ENCODE data around the gene CCDC7.
"Not testable (repeated sequence)": the region's sequence is repeated elsewhere in the genome, so short reads cannot be mapped to it uniquely, and the experiment has no call there.

CCDC7 gene

DNA sequence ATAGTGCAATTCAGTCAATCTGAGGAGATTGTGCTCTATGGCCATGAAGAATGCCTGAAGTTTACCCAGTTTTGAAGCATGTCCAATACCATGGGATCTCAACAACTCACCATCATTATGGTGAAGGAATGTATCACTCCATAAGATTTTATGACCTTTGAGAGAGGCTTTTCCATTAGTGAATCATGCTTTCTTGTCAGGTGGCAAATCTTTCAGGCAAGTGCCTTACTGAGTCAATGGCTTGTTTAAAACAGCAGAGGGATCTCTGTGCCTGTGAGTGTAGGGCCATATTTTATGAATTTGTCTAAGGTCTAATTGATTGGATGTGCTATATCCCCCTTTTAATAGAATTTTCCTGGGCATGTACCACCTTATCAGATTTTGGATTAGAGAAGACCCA is 131.5 kb downstream of the CCDC7 start:
- DNase-seq, result no peak

DNA sequence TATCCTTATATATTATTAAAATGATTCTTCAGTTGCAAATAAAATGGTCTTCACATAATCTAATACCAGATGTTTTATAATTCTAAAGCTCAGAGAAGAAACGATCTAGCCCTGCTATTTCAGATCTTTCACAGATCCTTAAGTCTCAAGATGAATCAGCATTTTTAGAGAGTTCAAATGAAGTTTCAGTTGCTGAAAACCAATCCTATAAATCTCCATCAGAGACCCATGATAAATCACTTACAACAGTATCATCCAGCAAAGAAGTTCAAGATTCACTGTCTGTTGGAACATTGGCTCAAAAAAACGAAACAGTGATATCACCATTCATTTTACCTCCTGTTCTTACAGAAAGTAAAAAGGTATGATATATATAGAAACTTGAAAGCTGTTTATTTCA is 137.0 kb downstream of the CCDC7 start:
- DNase-seq, result no peak

- DNase-seq, result not testable (repeated sequence)
These were observed 152.1 kb downstream of the CCDC7 start for GRCh38 chr10:32598022-32598421.

GRCh38 chr10:32600317-32600716 is 154.4 kb downstream of the CCDC7 start:
- no peak for DNase-seq

GRCh38 chr10:32601562-32601961 is 155.6 kb downstream of the CCDC7 start:
- DNase-seq, result not testable (repeated sequence)

- no peak for DNase-seq
These were observed 159.8 kb downstream of the CCDC7 start for GRCh38 chr10:32605787-32606186.

GRCh38 chr10:32610543-32610942 is 164.6 kb downstream of the CCDC7 start:
- not testable (repeated sequence) for DNase-seq

DNA sequence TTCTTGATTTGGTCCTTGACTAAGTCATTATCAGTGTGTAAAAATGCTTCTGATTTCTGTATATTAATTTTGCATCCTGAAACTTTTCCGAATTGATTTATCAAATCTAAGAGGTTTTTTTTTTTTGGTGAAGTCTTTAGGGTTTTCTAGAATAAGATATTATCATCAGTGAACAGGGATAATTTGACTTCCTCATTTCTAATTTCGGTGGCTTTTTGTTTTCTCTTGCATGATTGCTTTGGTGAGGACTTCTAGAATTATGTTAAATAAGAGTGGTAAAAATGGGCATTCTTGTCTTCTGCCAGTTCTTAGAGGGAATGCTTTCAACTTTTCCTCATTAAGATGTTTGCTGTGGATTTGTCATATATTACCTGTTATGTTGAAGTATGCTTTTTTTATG is 170.5 kb downstream of the CCDC7 start:
- DNase-seq, result no peak

DNA sequence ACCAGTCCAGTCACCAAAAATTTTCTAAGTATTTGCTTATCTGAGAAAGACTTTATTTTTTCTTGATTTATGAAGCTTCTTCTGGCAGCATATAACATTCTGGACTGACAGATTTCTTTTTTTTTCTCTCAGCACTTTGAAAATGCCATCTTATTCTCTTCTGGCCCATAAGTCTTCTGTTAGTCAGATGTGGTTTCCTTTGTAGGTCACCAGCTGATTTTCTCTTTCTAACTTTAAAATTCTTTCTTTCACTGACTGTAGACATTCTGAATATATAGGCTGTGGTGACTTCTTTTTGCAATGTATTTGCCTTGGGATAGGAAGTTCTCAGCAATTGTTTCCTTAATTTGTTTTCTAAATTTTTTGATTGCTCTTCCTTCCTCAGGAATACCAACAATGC is 172.5 kb downstream of the CCDC7 start:
- DNase-seq, result no peak

DNA sequence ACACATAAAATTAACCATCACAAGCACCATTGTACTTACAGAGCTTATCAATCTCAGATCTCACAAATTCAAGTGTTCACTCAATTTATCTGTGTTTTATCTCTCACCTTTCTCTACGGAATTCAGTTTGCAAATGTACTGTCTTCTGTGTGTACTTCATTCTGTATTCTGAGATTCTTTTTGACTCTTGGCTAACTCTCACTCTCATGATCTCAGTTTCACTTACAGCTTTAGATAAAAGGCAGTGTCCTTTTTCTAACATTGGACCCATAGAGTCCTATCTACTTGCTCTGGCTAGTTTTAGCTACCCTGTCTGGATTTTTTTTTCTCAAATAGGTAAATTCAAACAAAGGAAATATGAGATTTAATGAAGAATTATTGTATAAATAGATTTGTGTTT is 176.0 kb downstream of the CCDC7 start:
- DNase-seq, result no peak

DNA sequence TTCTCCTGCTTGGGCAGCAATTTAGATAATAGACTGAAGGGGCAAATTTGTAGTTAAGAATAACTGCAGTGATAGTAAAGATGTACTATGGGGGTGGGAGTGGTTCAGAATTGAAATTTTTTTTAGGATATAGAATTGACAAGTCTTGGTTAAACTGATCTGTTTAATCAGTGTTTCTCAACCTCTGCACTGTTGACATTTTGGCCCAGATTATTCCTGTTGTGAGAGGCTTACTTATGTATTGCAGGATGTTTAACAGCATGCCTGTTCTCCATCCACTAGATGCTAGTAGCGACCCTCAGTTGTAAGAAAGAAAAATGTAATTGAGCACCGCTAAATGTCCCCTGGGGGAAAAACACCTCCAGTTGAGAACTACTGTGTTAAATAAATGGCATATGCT is 176.5 kb downstream of the CCDC7 start:
- DNase-seq, result no peak

- DNase-seq, result no peak
These were observed 181.2 kb downstream of the CCDC7 start for GRCh38 chr10:32627183-32627582.

DNA sequence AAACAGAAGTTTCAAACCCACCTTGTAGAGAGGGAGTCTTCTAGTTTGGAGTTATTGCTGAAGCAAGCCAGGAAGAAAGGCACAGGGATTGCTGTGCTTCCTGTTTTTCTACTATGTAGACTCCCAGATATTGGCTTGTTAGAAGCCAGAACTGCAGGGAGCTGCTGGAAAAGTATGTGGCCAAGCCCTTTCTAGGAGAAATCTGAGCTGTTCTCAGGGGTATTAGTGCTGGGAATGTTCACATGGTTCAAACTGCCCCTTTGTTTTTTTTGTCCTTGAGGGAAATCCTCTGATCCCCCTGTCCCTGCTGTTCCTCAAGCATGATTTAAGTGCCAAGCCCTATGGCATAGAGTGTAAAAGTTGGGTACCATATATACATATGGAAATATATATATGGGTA is 184.0 kb downstream of the CCDC7 start:
- peak; percentile 1 for DNase-seq

GRCh38 chr10:32646535-32646934 is 200.6 kb downstream of the CCDC7 start:
- no peak for DNase-seq

DNA sequence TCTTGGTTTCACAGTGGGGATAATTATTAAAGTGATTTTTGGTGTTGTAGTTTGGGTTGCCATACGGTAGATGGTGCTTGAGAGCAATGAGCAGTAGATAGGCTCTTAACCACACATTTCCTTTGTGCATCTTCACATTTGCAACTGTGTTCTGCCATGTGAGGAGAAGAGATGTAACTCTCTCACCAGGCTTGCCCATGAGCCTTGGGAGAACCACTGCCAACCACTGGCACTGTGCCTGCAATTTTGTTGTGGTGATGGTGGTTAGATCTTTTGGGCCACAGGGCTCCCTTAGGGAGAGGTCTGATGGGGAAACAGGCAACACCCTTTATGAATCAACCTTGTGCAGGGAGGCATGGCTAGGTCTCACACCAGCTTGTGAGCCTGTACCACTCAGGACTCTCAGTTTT is 204.3 kb downstream of the CCDC7 start:
- DNase-seq, result no peak

- not testable (repeated sequence) for DNase-seq
These were observed 211.5 kb downstream of the CCDC7 start for GRCh38 chr10:32657430-32657829.

DNA sequence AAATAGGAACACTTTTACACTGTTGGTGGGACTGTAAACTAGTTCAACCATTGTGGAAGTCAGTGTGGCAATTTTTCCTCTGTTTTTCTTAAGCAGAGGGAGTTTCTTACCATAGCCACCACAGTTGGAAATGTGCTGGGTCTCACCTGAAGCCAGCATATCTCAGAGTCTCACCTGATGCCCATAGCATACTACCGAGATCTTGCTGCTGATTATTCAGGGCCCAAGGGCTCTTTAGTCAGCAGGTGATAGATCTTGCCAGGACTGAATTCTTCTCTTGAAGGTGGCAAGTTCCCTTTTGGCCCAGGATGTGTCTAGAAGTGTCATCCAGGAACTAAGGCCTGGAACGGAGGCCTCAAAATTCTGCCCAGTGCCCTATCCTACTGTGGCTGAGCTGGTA is 215.4 kb downstream of the CCDC7 start:
- DNase-seq, result no peak

GRCh38 chr10:32680803-32681557 is 235.0 kb downstream of the CCDC7 start:
- no peak for DNase-seq

DNA sequence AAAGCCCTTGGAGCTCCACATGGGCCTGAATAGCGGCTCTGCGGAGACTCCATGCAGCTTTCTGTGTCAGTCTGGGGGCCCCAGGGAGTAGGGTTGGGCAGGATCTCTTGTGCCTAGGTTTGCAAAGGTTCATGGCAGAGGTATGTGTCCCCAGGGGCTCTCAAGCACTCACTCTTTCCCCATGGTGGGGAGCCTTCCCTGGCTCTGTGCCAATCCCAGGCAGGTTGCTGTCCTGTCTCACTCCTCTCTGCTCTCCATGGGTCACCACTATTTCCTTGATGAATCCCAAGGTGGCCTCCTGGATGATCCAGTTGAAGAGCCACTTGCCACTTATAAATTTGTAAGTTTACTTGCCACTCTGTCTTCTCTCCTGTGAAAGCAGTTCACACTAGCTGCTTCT is 238.4 kb downstream of the CCDC7 start:
- no peak for DNase-seq

- DNase-seq, result no peak
These were observed 241.2 kb downstream of the CCDC7 start for GRCh38 chr10:32687116-32687515.

DNA sequence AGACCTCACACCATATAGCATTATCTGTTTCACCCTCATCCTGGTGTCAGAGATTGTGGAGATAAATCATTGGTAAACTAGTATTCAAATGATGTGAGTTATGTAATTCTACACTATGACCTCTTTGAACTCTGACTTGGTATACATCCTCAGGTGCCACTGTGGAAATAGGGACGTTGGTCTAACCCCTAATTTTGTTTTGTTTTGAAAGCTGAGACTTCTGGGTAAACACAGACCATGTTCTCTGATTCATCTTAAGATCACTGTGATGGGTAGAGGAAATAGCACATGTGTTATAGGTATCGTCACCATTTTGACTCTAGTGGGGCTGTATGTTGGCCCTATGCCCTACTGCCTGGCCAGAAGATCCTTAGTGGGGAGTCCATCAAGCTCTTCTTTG is 241.6 kb downstream of the CCDC7 start:
- no peak for DNase-seq

GRCh38 chr10:32692174-32692573 is 246.2 kb downstream of the CCDC7 start:
- peak; percentile 54 for DNase-seq

DNA sequence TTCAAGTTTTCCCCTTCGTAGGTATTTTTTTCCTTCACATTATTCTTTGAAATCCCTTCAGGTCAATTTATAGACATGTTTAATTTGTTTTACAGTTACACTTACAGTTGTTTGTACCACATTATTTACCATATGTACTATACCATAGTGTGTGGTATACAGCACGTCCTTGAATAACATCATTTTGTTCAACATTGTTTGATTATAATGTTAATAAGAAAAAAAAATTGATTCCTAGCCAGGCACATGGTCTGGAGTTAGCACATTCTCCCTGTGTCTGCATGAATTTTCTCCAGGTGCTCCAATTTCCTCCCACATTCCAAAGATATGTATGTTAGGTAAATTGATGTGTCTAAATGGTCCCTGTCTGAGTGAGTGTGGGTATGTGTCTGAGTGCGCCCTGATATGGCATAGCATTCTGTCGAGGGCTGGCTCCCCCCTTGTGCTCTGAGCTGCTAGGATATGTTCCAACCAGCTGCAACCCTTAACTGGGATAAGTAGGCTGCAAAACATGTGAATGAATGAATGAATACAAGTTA is 247.6 kb downstream of the CCDC7 start:
- no peak for DNase-seq

DNA sequence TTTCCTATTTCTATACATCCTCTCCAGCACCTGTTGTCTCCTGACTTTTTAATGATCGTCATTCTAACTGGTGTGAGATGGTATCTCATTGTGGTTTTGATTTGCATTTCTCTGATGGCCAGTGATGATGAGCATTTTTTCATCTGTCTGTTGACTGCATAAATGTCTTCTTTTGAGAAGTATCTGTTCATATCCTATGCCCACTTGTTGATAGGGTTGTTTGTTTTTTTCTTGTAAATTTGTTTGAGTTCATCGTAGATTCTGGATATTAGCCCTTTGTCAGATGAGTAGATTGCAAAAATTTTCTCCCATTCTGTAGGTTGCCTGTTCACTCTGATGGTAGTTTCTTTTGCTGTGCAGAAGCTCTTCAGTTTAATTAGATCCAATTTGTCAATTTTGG is 253.7 kb downstream of the CCDC7 start:
- DNase-seq, result not testable (repeated sequence)

GRCh38 chr10:32713560-32713959 is 267.6 kb downstream of the CCDC7 start:
- peak; percentile 9 for DNase-seq

All from fibroblast of skin of scalp (primary cell).